OCI-LY7 (cell line): Measurements from ENCODE around the gene RBMX. TPM values are rescaled to one million over a fixed set of nuclear protein-coding genes. Genes with fewer than 3 reads are reported as not detected.
"Not testable (repeated sequence)": the region's sequence is repeated elsewhere in the genome, so short reads cannot be mapped to it uniquely, and the experiment has no call there.

Experiments
- BruUV-seq: library from RNA; stranded (reverse); fragments of 400-500 nt; replicated peaks from 2 replicates; lab custom pipeline; 2021; lab: Mats Ljungman, UMichigan
- CTCF ChIA-PET: fragments of 300-600 bp; sonication (Branson Sonifier 250); formaldehyde crosslinking; loops from one replicate; lab custom pipeline; 2022; ENCODE audit warnings: antibody characterized with exemption; ENCODE audit not compliant: unreplicated experiment; lab: Charles Lee
- POLR2A ChIA-PET: fragments of 300-600 bp; sonication (Branson Sonifier 250); formaldehyde crosslinking; loops from one replicate; lab custom pipeline; 2022; ENCODE audit warnings: antibody characterized with exemption; lab: Charles Lee
- DNase-seq: peaks from one replicate; pipeline ENCODE4 v3.0.0-alpha.2; 2015; ENCODE audit warnings: low spot score
- H2AFZ ChIP-seq: fragments of 200-600 bp; sonication (generic), shearing (Covaris generic); 2 replicates; pipeline ENCODE4 v1.6.1; 2014; ENCODE audit warnings: mild to moderate bottlenecking, antibody characterized with exemption, low read length, moderate library complexity
- H3K27ac ChIP-seq: fragments of 200-600 bp; sonication (generic); 2 replicates; pipeline ENCODE4 v1.5.1; 2014; ENCODE audit warnings: mixed run types, low read depth, mild to moderate bottlenecking, moderate library complexity, low read length, inconsistent platforms; ENCODE audit not compliant: poor library complexity, severe bottlenecking
- H3K36me3 ChIP-seq: fragments of 200-600 bp; sonication (generic); 2 replicates; pipeline ENCODE4 v1.6.1; 2014; ENCODE audit warnings: mild to moderate bottlenecking, antibody characterized with exemption, low read length, moderate library complexity, mixed read lengths; ENCODE audit not compliant: insufficient read depth
- H3K4me1 ChIP-seq: fragments of 200-600 bp; sonication (generic); 2 replicates; pipeline ENCODE4 v1.5.1; 2014; ENCODE audit warnings: mild to moderate bottlenecking, low read length; ENCODE audit not compliant: insufficient read depth, poor library complexity, severe bottlenecking
- H3K4me2 ChIP-seq: fragments of 200-600 bp; sonication (generic); 2 replicates; pipeline ENCODE4 v1.6.1; 2014; ENCODE audit warnings: mild to moderate bottlenecking, low read length
- H3K4me3 ChIP-seq: fragments of 200-600 bp; sonication (generic); 2 replicates; pipeline ENCODE4 v1.5.1; 2014; ENCODE audit warnings: mild to moderate bottlenecking, low read depth, low read length; ENCODE audit not compliant: poor library complexity, severe bottlenecking
- H3K79me2 ChIP-seq: fragments of 200-600 bp; sonication (generic); 2 replicates; pipeline ENCODE4 v1.6.1; 2016; ENCODE audit warnings: low read depth, mild to moderate bottlenecking, low read length, moderate library complexity, mixed read lengths; ENCODE audit not compliant: insufficient read depth
- H3K9me2 ChIP-seq: fragments of 200-600 bp; sonication (generic); 2 replicates; pipeline ENCODE4 v1.6.1; 2016; ENCODE audit warnings: mild to moderate bottlenecking, low read length, mixed read lengths; ENCODE audit not compliant: insufficient read depth
- H3K9me3 ChIP-seq: fragments of 200-600 bp; sonication (generic); 2 replicates; pipeline ENCODE4 v1.6.1; 2014; ENCODE audit warnings: mild to moderate bottlenecking, mixed run types, low read length, mixed read lengths
- H4K20me1 ChIP-seq: fragments of 200-600 bp; sonication (generic); 2 replicates; pipeline ENCODE4 v1.6.1; 2014; ENCODE audit warnings: mild to moderate bottlenecking, antibody characterized with exemption, low read length, moderate library complexity, mixed read lengths; ENCODE audit not compliant: insufficient read depth
- CTCF ChIP-seq: fragments of 200-600 bp; sonication (generic); conservative IDR thresholded peaks from 2 replicates; pipeline ENCODE4 v1.5.1; 2014; ENCODE audit warnings: mild to moderate bottlenecking, antibody characterized with exemption, low read length, moderate library complexity, mixed read lengths
- EZH2phosphoT487 ChIP-seq: fragments of 200-600 bp; sonication (generic); IDR thresholded peaks from 2 replicates; pipeline ENCODE4 v1.6.1; 2018; ENCODE audit warnings: low read depth, borderline replicate concordance, mild to moderate bottlenecking, mixed run types, antibody characterized with exemption, low read length, moderate library complexity, mixed read lengths
- intact Hi-C: fragments of 100-400 bp; cut with micrococcal nuclease; formaldehyde crosslinking; loops from one replicate; pipeline ENCODE4 v1.10.0; 2022; ENCODE audit not compliant: unreplicated experiment
- total RNA-seq, 2 experiments: library from RNA; depleted of rRNA in 1 of 2; stranded (reverse); fragments of >200 nt in 1 of 2; shearing (Covaris generic) in 1 of 2; gene quantifications; 2 replicates each; pipeline ENCODE4 v1.2.3, GENCODE V29; 2014 to 2022

Gene RBMX
- total RNA-seq, 2 experiments from 2014 or later, result 321 to 342 TPM

- CTCF ChIA-PET, BruUV-seq, H3K4me1 ChIP-seq, intact Hi-C loops, H3K79me2 ChIP-seq, H3K9me3 ChIP-seq, H4K20me1 ChIP-seq, H2AFZ ChIP-seq, H3K9me2 ChIP-seq, H3K27ac ChIP-seq, H3K4me2 ChIP-seq, H3K4me3 ChIP-seq, DNase-seq, H3K36me3 ChIP-seq, POLR2A ChIA-PET: not testable (repeated sequence)
Measured at GRCh38 chrX:136900071-136900470, 19.5 kb upstream of the RBMX start.

GRCh38 chrX:136899221-136899620 lies 18.7 kb upstream of the RBMX start:
- Histone ChIP-seq H2AFZ (no peak overlapping the region), H3K4me2 (no peak overlapping the region), H3K4me3 (no peak overlapping the region), H3K36me3 (no peaks in the 10 kb centered on the region), H3K79me2 (no peaks in the 10 kb centered on the region), H3K4me1 (peaks cover 4% of the 10 kb centered on the region), H3K9me3 (no peaks in the 10 kb centered on the region), H4K20me1 (no peaks in the 10 kb centered on the region), H3K9me2 (no peaks in the 10 kb centered on the region), H3K27ac (no peak overlapping the region)
- DNase-seq, result no peak
- intact Hi-C loops, result no loop called here
- TF ChIP-seq CTCF, result no peak
- TF ChIP-seq EZH2phosphoT487, result no peak
- ChIA-PET POLR2A (interaction anchor here (0.9 kb wide), 1 partner anchor 33 kb away, joined by 5 read pairs; no protein-coding TSS in a partner anchor), CTCF (no interaction called here)
- BruUV-seq, result no TSS peak

- H3K9me3 ChIP-seq, H3K4me2 ChIP-seq, H3K4me1 ChIP-seq, intact Hi-C loops, H3K36me3 ChIP-seq, CTCF ChIA-PET, H3K27ac ChIP-seq, DNase-seq, H3K79me2 ChIP-seq, BruUV-seq, H2AFZ ChIP-seq, H3K9me2 ChIP-seq, H3K4me3 ChIP-seq, H4K20me1 ChIP-seq: not testable (repeated sequence)
- POLR2A ChIA-PET, result interaction anchor here (0.9 kb wide), 1 partner anchor 32 kb away, joined by 5 read pairs; no protein-coding TSS in a partner anchor
Measured at GRCh38 chrX:136898752-136899151, 18.2 kb upstream of the RBMX start.
